NCI-H226 (cell line): Measurements from ENCODE around the gene ZNF491.
"Not testable (repeated sequence)": the region's sequence is repeated elsewhere in the genome, so short reads cannot be mapped to it uniquely, and the experiment has no call there.

ENCODE experiments used
- DNase-seq: peaks from one replicate; pipeline ENCODE4 v3.0.0-alpha.2; 2015

Gene ZNF491

DNA sequence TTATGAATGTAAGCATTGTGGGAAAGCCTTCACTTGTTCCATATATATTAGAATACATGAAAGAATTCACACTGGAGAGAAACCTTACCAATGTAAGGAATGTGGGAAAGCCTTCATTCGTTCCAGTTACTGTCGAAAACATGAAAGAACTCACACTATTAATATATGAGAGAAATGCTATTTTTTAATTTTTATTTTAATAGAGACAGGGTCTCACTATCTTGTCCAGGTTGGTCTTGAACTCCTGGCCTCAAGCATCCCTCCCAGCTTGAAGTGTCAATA lies 8.7 kb downstream of the ZNF491 start:
- no peak for DNase-seq

DNA sequence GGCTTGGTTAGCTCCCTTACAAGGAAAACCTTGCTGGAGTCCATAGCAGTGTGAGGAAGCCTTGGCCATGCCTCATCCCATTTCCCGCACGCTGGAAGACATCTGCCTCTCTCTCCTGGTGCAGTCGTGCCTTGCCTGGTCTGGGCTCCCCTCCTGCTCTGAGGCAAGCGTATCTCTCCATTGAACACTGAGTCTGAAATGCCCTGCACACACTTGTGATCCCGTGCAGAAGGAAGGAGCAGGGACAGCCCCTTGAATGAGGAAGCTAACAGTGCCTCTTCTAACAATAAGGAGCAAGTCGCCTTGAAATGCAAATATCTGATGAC lies 15.3 kb downstream of the ZNF491 start:
- no peak for DNase-seq

- peak; percentile 84 for DNase-seq
These were observed 15.8 kb downstream of the ZNF491 start, which contains the start of gene ZNF440 for GRCh38 chr19:11814029-11814699. TSS of gene ZNF440 (plus strand) at chr19:11814273. CDS start at chr19:11814448, 175 bp downstream.

DNA sequence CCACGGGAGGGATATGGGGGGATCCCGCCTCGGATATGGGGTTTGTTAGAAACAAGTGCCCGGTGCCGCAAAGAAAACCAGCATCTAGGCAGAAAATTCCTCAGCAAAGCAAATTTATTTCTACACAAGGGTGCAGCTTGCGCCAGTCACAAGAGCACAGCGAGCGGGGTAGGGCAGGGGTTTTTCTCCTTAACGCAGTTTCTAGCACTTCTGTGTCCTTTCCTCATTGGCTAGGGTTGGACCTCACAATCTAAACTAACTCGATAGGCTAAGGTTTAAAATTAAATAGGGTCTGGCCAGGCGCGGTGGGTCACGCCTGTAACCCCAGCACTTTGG lies 16.3 kb downstream of the ZNF491 start:
- DNase-seq: no peak

GRCh38 chr19:11821474-11822109 lies 23.3 kb downstream of the ZNF491 start:
- DNase-seq: no peak

DNA sequence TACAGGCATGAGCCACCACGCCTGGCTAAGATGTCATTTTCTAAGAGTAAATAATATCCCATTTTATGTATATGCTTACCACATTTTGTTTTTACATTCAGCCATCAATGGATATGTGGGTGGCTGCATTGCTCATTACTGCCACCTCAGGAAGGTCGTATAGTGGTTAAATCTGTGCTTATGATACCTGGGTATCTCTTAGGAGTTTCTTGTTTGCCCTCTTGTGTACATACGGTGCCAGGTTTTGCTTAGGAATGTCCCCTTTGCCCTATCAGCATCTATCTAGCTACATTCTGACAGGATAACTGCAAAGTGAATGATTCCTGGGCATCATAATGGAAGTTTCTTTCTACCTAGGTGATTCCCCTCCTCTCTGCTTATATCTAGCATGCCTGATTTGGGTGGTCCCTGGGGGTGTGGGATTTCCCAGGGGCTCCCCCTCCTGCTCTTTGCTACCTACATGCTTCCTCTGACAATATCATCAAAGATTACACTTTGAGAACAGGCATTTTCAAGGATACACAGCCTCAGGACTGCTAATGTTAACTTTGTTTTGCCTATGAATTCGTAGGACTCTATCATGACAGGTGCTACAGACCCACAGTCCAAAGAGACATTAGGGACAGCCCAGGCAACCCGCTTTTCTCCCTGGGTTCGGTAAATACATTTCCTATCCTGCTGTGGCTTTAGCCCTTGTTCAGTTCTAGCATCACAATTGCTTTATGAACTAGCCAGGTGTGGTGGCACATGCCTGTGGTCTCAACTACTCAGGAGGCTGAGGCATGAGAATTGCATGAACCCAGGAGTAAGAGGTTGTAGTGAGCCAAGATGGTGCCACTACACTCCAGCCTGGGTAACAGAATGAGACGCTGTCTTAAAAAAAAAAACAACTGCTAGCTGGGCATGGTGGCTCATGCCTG lies 30.9 kb downstream of the ZNF491 start:
- DNase-seq: not testable (repeated sequence)

DNA sequence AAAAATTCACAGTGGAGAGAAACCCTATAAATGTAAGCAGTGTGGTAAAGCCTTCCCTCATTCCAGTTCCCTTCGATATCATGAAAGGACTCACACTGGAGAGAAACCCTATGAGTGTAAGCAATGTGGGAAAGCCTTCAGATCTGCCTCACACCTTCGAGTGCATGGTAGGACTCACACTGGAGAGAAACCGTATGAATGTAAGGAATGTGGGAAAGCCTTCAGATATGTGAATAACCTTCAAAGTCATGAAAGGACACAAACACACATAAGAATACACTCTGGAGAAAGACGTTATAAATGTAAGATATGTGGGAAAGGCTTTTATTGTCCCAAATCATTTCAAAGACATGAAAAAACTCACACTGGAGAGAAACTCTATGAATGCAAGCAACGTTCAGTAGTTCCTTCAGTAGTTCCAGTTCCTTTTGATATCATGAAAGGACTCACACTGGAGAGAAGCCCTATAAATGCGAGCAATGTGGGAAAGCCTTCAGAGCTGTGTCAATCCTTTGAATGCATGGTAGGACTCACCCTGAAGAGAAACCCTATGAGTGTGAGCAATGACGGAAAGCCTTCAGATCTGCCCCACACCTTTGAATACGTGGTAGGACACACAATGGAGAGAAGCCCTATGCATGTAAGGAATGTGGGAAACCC lies 34.1 kb downstream of the ZNF491 start:
- no peak for DNase-seq

DNA sequence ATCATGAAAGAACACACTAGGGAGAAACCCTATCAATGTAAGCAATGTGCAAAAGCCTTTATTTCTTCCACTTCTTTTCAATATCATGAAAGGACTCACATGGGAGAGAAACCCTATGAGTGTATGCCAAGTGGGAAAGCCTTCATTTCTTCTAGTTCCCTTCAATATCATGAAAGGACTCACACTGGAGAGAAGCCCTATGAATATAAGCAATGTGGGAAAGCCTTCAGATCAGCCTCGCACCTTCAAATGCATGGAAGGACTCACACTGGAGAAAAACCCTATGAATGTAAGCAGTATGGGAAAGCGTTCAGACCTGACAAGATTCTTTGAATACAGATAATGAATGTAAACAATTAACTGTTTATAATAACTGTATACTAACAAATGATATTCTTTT lies 35.2 kb downstream of the ZNF491 start:
- no peak for DNase-seq

- DNase-seq: peak; percentile 61
These were observed 37.3 kb downstream of the ZNF491 start for GRCh38 chr19:11835626-11836066.

DNA sequence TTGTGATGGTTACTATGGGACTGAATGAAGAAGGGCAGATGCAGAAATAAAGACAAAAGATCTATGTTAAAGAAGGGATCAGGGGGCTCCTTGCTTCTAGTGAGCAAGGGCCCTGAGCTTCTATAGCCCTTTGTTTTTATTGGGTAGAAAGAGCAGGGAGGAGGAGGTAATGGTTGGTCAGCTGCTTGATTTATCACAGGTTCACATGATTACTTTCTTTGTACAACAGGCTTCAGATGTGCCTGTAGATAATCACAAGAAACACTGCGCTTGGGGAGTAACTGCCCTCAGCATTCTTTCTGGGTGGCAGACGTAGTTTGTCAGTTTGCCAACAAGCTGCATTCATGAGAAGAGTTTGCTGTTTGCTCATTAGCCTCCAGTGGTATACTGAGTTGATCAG lies 45.4 kb downstream of the ZNF491 start:
- no peak for DNase-seq

DNA sequence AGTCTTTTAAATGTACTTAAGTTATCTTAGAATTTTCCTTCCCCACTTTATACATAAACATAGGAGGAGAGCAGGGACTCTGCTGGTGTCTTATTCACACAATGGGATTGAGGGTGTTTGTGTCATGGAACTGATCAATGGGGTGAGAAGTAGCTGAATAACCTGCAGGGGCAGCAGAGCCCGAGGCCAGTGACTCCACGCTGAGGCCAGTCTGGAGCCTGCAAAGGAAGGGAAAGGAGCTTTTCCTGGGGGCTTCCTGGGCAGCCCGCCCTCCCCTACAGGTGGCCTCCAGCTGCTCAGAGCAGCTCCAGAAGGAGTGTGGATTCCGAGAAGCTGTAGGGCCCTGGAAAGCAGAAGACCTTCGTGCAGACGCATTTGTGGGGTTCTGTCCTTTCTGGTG lies 49.3 kb downstream of the ZNF491 start:
- not testable (repeated sequence) for DNase-seq

- no peak for DNase-seq
These were observed 49.9 kb downstream of the ZNF491 start for GRCh38 chr19:11848200-11848593.

GRCh38 chr19:11848594-11849469 lies 50.5 kb downstream of the ZNF491 start, which contains the start of gene ZNF439:
TSS of gene ZNF439 (plus strand) at chr19:11848726. CDS start at chr19:11848868, 142 bp downstream.
- no peak for DNase-seq

- not testable (repeated sequence) for DNase-seq
These were observed 52.0 kb downstream of the ZNF491 start for GRCh38 chr19:11850289-11850688.

GRCh38 chr19:11853358-11853757 lies 55.0 kb downstream of the ZNF491 start:
- DNase-seq: no peak

GRCh38 chr19:11856596-11857250 lies 58.4 kb downstream of the ZNF491 start:
- no peak for DNase-seq
